ENCODE results near the gene MRPS34. TPM values are rescaled to one million over a fixed set of nuclear protein-coding genes. Genes with fewer than 3 reads are reported as not detected.
A peak's percentile ranks its signal among the peaks of the same experiment; 100 is the strongest.

MRPS34 gene
- total RNA-seq, 1 experiment from 2014 or later = 248 TPM

GRCh38 chr16:1782408-1783264 is 9.7 kb upstream of the MRPS34 start, which contains the start of the genes NUBP2 and SPSB3:
Gene NUBP2 (plus strand): TSS chr16:1782960. CDS start chr16:1783021, 61 bp downstream.
Gene SPSB3 (minus strand): TSS chr16:1782571. CDS start chr16:1781483, 1,088 bp downstream.
- DNase-seq (ENCODE audit: low read depth) = peak; percentile 100

- no peak for DNase-seq (ENCODE audit: low read depth)
Measured at GRCh38 chr16:1781758-1782407, 8.9 kb upstream of the MRPS34 start.

GRCh38 chr16:1781254-1781653 is 8.3 kb upstream of the MRPS34 start:
- DNase-seq (ENCODE audit: low read depth) = no peak

GRCh38 chr16:1780677-1781072 is 7.7 kb upstream of the MRPS34 start:
- DNase-seq (ENCODE audit: low read depth) = no peak

- no peak for DNase-seq (ENCODE audit: low read depth)
Measured at GRCh38 chr16:1779741-1780676, 7.1 kb upstream of the MRPS34 start.

- no peak for DNase-seq (ENCODE audit: low read depth)
Measured at GRCh38 chr16:1779234-1779701, 6.3 kb upstream of the MRPS34 start.

GRCh38 chr16:1778200-1779179 is 5.6 kb upstream of the MRPS34 start:
- DNase-seq (ENCODE audit: low read depth) = no peak

- DNase-seq (ENCODE audit: low read depth) = no peak
Measured at GRCh38 chr16:1777375-1778199, 4.7 kb upstream of the MRPS34 start.

- no peak for DNase-seq (ENCODE audit: low read depth)
Measured at GRCh38 chr16:1776991-1777374, 4.0 kb upstream of the MRPS34 start.

GRCh38 chr16:1776672-1776955 is 3.7 kb upstream of the MRPS34 start:
- DNase-seq (ENCODE audit: low read depth) = no peak

GRCh38 chr16:1775846-1776671 is 3.1 kb upstream of the MRPS34 start:
- no peak for DNase-seq (ENCODE audit: low read depth)

GRCh38 chr16:1775006-1775845 is 2.3 kb upstream of the MRPS34 start:
- no peak for DNase-seq (ENCODE audit: low read depth)

- DNase-seq (ENCODE audit: low read depth) = no peak
Measured at GRCh38 chr16:1774448-1774780, 1.5 kb upstream of the MRPS34 start.

GRCh38 chr16:1773703-1774447 is 941 bp upstream of the MRPS34 start:
- no peak for DNase-seq (ENCODE audit: low read depth)

GRCh38 chr16:1772362-1772907 is 499 bp downstream of the MRPS34 start, which contains the start of gene EME2:
Gene EME2 (plus strand): TSS chr16:1772810. CDS start chr16:1773228, 418 bp downstream.
- DNase-seq (ENCODE audit: low read depth) = peak; percentile 38

- DNase-seq (ENCODE audit: low read depth) = no peak
Measured at GRCh38 chr16:1771864-1772361, 1.0 kb downstream of the MRPS34 start.

All from HT1080 (cell line).